Stimulated activated CD4-positive, alpha-beta T cell treated with anti-CD3 and anti-CD28 coated beads, Interleukin-4, amount 100 ng/mL, for 24 hours (primary cell): Measurements from ENCODE around the gene ELOVL2.

Source experiments
- DNase-seq: peaks from one replicate; pipeline ENCODE4 v3.0.0-alpha.2; 2020

ELOVL2 gene

DNA sequence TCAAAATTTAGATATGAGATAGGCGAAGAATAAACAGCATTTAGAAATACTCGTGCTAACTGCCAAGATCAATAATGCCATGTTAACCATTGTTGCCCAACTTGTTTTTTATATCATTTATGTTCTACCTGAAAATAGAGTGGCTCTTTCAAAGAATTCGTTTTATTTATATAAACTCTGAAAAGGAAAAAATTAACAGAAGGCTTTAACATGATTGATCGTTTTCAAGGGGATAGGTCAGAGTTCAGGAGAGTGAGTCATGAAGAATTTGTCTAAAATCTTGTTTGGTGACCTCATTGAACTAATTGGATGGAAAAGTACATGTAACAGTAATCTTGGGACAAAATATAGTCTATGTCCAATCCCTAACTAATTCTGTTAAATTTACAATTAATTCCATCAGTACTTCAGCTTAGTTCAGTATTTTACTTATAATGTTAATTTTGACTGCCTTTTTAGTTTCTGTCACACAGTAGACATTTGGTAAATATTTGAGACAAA is 11.1 kb upstream of the ELOVL2 start:
- no peak for DNase-seq

DNA sequence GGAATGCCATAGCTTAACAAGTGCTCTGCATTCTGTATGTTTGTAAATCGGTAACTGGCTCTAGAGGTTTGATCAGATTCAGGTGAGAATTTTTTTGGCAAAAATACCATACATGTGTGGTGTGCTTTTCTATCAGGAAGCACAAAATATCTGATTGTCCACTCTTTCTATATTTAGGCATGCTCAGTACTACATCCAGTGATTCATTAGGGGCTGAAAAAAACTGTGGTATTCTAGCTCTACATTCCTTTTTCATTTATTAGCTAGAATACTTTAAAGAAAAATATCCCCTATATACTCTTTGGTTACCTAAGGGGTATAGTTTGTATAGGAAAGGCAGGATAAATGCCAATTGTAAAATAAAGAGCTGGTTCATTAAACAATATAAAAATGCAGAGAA is 10.6 kb upstream of the ELOVL2 start:
- DNase-seq, result no peak

DNA sequence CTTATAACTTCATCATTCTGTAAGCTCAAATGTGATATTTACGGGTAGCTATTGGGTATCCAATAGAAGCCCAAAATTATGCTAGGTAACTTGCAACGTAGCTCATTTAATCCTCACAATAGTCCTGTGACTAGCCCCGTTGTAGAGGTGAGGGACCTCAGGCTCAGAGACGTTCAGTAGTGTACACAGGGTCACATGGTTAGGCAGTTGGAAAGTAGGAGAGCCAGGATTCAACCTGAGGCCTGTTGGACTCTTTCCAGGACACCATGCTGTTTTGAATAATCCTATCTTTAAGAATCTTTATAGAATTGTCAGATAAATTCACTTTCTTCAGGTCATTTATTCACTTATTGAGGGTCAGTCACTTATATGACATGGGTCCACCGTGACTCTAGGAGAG is 9.2 kb upstream of the ELOVL2 start:
- no peak for DNase-seq

DNA sequence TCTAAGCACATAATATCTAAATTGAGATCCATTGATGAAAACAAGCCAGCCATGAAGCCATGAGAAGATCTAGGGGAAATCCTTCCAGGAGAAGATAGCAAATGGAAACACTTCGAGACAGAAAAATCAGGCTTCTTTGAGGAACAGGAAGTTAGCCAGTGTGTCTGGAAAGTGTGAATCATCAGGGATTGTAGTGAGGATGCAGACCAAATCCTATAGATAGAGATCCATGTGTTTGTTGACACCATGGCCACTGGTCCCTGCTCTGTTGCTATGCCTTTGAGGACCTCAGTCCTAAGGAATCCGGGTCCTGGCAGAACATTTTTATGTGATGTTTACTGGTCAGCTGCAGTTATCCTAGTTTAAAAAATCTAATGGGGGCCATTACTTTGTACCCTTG is 6.6 kb upstream of the ELOVL2 start:
- no peak for DNase-seq

DNA sequence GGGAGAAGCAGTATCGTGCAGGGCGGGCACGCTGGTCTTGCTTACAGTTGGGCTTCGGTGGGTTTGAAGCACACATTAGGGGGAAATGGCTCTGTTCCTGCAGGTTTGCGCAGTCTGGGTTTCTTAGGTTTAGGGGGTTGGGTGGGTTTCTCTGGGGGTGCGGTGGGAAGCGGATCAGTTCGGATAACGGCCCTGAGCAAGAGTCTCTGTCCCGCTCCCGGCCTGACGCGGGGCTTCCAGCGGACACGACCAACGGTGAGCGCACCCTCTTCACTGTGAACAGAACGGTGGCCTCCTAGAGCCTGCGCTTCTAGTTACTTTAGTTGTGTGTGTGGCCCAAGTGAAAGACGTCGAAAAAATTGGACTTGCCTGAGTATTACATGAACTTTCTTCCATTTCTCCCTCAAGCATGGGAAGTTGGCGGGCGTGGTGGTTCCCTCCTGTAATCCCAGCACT is 635 bp upstream of the ELOVL2 start:
- DNase-seq, result no peak

DNA sequence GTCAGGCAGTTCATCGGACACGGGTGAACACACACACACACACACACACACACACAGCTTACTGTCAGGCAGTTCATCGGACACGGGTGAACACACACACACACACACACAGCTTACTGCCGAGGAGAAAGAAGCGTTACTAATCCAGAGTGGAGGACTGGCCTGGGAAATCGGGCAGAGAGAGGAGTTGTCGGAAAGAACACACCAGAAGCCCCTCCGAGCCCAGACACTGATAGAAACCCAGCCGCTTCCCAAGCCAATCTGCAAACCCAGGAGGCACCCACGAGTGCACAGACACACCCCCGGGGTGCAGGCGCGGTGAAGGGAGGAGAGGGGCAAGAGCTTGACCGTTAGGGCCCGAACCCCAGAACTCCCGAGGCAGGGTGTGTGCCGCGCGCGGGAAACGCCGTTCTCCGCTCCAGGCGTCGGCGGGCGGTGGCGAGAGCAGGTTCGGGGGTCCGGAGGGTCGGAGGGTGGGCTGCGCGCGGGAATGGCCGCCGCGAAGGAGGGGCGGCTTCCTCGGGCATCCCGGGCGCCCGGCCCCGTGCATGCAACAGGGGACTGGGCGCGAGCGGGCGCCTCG is 636 bp downstream of the ELOVL2 start:
- DNase-seq, result no peak

DNA sequence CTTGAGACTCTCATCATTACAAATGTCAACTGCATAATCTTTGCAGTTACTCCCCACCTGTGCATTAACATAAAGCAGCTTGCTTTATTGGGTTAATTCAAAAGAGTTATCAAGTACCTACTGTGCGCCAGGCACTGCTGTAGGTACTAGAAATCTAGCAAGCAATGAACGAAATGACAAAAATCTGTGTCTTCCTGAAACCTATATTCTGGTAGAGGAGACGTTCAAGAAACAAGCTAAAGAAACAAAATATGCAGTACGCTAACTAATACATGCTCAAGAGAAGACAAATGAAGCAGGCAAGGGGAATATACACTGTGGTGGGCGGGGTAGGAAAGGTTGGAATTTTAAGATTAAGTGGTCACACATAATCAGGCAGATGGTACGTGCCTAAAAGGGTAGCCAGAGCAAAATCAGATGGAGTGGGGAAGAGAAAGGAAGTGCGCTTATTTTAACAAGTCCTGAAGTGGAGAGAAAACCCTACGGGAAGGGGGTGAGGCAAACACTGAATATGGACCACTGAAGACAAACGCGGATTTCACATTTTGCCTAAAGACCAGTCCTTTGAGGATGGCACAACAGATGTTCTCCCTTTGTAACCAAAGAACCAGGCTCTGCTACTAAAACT is 1.2 kb downstream of the ELOVL2 start:
- DNase-seq, result no peak

DNA sequence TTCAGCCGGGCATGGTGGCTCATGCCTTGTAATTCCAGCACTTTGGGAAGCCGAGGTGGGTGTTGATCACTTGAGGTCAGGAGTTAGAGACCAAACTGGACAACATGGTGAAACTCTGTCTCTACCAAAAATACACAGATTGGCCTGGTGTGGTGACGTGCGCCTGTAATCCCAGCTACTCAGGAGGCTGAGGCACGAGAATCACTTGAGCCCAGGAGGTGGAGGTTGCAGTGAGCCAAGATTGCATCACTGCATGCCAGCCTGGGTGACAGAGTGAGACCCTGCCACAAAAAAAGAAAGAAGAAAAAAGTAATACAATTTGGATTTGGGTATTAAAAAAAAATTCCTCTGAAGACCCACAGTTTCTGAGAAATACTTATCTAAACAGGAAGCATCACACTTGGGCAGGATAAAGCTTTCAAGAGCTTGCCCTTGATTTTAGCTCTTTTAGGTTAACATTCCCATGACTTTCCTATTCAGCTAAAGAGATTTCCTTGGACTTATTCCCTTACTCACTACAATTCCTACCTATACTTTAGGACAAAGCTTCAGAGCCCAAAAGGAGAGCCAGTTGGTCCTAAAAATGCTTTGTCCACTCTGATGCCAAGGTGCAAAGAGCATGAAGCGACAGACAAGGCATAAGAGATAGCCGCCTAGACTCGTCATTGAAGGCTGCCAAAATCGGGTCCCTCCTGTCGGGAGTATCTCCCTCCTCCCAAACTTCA is 1.9 kb downstream of the ELOVL2 start:
- DNase-seq, result no peak

DNA sequence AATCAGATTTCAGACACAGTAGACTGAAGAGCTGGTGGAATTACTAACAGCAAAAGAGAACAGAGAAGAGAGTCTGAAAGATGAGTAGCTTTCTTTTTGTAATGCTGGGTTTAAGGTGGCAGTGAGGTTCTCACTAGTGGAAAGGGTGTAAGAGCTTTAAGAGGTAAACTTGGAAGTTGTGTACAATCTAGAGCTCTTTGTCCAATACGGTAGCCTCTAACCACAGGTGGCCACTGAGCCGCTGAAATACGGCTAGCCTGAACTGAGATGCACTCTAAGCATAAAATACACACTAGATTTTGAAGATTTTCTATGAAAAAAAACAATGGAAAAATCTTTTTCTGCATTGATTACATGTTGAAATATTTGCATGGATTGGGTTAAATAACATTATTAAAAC is 4.0 kb downstream of the ELOVL2 start:
- no peak for DNase-seq

DNA sequence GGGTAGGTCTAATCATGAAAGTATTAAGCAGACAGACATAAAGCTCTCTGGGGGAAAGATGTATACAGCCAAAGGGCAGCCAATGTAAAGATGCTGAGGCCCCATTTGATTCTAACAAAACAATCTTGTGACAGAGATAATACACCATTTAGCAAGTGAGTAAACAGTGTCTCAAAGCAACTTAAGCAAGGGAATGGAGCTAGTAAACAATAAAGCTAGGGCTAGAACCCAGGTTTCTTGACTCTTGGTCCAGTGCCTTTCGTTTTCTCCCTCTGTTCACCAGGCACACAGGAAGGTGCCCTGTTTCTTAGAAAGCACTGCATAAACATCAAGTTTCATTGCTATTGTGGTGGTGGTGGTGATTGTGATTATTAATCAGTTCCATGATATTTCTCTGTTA is 5.1 kb downstream of the ELOVL2 start:
- no peak for DNase-seq

DNA sequence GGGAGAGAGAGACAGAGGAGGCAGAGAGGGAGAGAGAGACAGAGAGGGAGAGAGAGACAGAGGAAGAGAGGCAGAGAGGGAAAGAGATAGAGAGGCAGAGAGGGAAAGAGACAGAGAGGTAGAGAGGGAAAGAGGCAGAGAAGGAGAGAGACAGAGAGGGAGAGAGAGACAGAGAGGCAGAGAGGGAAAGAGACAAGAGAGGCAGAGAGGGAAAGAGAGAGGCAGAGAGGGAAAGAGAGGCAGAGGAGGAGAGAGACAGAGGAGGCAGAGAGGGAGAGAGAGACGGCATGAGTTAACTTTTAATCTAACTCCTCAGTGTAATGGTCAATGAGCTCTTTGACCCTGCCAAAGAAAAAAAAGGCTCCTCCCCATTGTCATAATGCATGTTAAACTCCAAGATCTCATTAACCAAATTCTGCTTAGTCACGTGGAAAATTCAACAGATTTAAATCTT is 7.1 kb downstream of the ELOVL2 start:
- DNase-seq, result no peak

DNA sequence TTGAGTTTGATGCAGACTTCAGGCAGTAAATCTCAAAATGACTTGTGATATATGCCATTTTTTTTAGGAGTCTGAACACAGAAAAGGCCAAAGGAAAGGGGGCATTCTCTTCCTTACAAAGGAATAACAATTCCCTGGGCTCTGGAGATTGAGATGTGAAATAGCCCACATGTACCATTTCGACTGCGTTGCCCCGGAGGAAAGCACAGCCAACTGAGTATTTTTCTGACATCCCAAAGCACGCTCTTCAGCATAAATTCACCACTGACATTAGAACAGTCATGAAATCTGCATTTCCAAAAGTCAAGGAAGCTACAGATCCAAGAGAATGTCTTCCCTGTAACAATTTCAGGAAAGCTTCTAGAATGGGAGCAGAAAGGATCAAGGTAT is 7.8 kb downstream of the ELOVL2 start:
- no peak for DNase-seq

DNA sequence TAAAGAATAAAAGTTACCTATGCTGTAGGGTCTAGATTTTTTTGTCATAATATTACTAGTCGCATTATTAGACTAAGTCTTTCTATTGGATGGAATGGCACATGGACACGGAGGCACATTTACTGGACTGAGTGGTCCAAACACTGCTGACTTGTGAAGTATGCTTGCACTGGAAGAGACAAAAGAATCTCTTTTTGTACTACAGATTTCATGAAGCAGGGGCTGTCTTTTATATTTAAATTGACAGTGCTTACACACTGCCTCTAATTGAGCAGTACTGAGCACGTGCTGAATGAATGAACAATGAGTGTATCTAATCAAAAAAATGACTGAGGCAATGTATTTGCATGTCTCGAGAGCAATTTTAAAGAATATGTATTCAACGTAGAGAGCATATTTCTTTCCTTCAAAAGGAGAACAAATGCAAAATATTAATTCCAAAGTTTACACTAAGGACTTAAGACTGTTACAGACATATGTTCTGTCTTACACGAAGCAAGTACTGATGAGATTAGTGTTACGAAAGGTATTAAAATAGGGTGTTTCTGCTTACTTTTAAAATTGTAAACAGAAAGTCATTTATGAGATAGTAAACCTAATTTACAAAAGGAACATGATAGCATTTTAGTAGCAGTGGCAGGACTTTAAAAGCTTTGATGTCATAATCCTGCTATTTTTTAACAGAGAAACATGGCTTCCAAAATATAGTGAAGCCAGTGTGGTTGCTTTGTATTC is 8.3 kb downstream of the ELOVL2 start:
- no peak for DNase-seq

DNA sequence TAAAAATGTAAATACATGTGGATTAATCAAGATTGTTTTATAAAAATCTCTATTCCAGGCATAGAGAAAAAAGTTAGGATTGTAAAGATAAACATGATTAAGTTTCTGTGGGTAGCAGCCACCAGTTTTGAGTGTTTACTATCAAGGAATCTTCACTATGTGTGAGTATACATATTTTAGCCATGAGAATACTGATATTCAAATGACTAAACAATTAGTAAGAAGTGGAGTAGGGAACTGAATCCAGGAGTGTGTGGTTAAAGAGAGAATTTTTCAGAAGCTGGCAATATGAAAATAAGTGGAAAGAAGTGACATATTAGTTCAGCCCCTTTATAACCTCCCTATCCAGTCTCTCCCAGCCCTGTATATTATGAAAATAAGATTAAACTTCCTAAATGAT is 10.3 kb downstream of the ELOVL2 start:
- DNase-seq, result no peak

DNA sequence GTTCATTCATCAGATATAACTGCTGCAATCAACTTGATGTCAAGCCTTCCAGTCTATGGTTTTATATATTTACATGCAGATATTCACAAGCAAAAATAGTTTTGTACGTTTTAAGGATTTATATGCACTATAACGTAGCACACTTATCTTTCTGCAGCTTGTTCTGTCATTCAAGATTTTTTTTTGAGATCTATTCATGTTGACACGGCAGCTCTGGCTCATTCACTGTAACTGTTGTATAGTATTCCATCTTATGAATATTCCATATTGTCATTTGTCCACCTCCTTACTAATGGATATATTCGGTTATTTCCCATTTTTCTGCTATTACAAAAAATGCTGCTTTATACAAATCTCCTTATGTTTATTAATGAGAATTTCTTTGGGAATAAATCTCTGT is 13.2 kb downstream of the ELOVL2 start:
- DNase-seq, result no peak

DNA sequence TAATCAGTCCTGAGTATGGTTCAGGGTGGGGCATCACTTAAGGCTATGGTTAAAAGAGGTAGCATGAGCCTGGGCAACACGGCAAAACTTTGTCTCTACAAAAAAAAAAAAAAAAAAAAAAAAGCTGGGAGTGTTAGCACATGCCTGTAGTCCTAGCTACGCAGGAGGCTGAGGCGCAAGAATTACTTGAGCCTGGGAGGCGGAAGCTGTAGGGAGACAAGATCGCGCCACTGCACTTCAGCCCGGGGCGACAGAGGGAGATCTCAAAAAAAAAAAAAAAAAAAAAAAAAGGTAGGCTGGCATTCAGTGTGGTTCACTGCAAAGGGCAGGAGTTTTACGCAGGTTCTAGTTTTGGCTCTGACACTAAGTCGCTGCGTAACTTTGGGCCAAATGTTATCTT is 15.1 kb downstream of the ELOVL2 start:
- DNase-seq, result no peak

DNA sequence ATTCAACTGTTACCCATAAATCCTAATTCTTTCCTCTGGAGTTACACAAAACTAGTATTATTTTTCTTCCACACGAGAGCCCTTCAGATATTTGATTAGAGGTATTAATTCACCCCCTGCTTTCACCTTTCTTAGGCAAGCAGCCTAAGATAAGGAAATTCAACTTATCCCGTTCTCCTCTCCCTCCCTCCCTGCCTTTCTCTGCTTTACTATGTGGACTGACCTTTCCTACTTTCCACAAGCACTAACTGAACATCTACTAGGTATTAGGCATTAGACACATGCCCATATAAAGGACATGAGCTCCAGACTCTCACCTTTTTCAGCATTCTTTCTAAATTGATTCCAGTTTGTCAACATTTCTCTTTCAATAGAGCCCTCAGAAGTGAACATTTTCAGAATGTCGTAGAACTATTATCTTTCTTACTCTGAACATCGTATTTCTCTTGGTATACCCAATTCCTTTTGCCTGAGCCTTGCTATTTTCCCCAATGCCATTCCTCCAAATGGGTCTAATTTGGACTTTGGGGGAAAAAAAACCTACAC is 16.5 kb downstream of the ELOVL2 start:
- no peak for DNase-seq

DNA sequence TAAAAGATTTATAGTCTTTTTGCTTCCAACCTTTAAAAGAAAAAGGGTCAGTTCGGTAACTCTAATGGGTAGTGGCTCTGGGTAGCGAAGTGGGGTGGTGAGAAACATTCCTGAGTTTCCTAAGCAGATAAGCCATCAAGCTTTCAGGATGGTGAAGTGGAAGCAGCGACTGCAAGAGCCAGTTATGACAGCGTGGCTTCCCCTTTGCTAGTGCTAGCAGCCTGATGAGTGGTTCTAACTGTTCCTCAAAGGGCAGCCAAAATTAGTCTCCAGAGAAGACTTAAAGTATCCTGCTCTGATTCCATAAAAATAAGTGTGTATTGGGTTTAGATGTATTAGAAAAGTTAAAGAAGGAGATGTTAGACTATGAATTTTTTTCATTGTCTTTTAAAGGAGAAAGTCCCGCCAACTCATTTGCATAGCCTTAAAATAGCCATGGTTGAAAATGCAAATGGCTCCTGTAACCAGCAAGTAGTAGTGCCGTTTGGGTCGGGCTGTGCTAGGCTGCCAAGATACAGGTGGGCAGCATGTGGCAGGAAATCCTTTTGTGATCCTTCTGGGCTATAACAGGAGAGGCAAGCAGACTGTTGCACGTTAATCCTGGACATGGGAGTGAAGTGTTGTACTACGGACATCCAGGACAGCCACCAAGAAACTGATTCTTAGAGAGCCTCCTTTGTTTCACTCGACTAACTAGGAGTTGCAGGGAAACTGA is 18.0 kb downstream of the ELOVL2 start:
- no peak for DNase-seq

DNA sequence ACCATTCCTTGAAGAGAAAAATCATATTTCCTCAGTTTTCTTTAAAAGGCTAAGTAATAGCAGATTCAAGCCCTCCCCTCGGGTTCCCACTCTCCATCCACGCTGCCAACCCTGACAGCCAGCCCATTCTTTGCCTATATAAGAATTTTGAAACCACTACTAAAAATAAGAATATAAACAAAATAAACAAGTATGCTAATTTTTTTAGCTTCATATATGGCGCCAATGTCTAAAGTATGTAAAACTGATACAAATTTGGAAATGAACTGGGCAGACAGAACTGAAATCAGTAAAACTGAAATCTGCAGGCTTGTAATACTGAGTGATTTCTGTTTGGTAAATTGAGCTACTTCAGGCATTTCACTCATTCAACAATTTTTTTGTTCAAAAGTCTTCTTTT is 19.0 kb downstream of the ELOVL2 start:
- DNase-seq, result no peak

DNA sequence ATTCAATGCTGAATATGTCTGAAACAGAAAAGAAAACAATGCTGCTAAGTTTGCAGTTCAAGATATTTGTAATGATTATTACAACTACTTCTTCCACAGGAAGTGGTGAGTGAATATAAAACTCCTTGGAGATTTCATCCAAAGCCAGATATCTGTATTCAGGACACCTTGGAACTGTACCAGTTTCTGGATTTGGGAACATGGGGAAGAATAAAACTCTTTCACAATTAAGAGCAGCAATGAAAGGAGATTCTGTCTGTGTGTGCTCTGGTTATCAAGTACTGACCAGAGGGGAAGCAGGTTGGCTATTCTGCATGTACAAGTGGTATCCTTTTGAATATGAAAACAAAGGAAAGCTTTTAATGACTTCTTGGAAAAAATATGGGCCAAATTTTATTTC is 21.1 kb downstream of the ELOVL2 start:
- no peak for DNase-seq

DNA sequence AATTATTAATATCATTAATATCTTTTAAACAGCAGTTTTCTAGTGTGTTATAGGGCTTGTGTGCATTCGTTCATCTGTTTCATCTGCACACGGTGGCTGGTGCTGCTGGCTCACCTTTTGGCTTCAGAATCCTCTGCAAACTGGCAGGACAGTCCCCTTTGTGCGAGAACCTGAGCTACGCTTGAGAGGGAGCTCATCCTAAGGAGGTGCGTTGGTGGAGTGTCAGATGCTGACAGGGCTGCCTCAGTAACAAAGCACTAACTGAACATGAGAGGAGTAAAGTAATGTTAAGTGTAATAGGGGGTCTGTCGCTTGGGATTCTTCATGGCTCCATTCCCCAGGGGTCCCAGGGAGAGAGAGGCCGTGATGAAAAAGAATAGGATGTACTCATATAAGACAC is 22.4 kb downstream of the ELOVL2 start:
- no peak for DNase-seq

DNA sequence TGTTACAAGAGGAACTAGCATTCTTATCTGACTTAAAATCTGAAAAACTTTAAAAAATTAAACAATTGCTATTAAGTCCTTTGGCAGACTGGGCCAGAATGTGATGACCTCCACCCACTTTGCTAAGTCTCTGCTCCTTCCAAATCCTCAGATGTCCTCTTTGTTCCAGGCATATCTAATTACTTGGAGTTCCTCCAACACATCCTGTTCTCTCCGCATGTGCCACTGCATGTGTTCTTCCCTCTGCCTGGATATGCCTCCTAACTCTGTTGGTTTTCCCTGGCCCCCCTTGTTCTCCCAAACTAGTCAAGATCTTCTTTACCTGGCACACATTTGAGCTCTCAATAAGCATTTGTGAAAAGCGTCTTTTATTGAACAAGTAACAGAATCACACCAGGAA is 23.1 kb downstream of the ELOVL2 start:
- no peak for DNase-seq

DNA sequence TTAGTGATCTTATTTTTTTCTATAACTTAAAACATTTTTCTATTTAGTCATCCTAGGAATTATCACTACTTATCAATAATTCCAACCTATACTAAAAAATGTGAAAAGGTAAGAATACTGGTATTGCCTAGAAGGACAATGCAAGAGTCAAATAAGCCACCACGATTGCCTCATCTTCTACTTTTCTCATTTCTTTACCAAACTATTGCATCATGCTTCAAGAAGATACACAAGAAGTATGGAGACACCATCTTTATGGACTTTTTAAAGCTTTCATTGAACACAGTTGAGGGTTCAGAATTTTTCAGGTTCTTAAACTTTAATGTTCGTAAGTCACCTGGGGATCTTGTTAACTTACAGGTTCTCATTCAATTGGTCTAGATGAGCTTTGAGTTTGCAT is 25.9 kb downstream of the ELOVL2 start:
- DNase-seq, result no peak
